HG03571 (cell line): ENCODE data around the gene FOXP1.

Experiments used
- ATAC-seq: cut with Tn5 transposase; IDR thresholded peaks from one replicate; pipeline ENCODE4 v1.9.1; 2021; ENCODE audit not compliant: unreplicated experiment

The FOXP1 gene

DNA sequence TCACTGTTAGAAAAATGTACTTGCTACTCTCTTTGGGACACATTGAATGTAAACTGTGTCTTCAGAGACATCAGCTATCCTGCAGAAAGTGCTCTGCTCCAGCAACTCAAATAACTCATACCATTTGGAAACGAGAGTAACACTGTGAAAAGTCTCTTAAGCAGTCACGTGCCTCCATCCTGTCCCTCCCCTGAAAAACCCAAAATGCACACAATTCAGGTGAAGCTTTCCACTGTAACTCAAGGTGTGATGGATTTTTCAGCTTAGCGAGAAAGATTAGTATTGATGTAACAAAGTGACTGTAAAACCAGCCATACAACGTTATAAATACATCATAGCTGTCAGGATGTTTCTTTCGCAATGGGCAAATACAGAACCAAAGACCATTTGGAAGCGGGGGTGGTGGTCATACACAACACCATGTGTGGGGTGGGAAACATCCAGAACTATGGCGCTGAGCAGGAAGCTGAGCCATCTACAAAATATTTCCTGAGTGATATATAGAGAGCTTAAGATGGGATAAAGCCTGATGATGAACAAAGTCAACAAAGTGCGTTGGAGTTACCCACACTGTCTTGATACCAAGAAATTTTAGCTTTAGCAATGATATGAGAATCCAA lies 332.3 kb downstream of the FOXP1 start:
- no peak for ATAC-seq

DNA sequence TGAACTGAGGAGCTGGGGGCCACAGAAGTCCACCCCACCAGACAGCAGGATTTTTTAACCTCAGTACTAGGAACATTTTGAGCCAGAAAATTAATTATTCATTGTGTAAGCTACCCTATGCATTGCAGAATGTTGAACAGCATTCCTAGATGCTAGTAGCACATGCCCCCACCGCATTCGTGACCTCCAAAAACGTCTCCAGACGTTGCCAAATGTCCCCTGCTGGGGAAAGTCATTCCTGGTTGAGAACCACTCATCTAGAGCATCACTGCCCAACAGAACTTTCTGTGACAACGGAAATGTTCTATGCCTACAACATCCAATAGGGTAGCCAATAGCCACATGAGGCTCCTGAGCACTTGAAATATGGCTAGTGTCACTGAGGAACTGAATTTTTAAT lies 333.5 kb downstream of the FOXP1 start:
- no peak for ATAC-seq

DNA sequence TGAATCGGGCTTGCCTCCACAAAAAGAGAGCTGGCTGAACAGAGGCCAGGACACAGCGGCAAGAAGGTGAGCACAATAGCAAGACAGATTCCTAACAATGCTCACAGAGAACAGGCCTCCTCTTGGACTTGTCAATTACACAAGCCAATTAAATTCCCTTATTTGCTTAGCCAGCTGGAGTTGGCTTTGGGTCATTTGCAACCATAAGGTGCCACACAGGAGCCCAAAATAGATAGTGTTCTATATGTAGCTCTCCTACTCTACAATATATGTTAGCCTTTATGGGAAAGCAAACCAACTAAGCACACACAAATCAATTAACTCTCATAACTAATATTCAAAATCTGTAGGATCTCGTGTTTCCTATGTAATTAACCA lies 335.6 kb downstream of the FOXP1 start:
- ATAC-seq: no peak

DNA sequence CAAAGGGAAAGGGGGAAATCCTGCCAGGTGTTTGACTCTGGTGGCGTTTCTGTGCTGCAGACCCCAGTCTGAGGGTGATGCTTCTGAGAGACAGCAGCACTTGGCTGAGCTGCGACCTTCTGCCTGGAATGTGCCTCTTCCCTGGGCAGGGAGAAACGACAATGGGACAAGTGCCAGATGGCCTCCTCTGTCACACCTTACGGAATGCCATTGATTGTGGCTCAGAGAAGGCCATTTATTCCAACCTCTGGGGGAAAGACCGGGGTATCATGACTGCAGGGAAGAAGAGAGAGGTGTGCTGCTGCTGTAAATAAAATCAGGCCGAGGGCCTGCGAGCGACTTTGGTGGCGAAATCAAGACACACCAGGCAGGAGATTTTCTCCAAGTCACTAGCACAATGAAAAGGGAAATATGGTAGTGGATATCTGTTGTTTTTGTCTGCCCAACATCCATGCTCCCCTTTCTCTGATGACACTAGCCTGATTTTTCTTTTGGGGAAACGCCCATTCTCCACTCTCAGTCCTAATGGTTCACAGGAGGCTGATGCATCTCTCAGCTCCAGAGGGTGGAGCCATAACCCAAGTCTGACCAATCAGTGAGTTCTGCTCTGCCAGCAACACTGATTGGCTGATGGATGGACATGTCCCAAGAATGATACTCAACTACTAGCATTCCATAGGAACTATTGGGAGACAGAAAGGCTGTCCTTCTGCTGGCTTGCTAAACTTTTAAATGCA lies 336.1 kb downstream of the FOXP1 start:
- ATAC-seq: no peak

DNA sequence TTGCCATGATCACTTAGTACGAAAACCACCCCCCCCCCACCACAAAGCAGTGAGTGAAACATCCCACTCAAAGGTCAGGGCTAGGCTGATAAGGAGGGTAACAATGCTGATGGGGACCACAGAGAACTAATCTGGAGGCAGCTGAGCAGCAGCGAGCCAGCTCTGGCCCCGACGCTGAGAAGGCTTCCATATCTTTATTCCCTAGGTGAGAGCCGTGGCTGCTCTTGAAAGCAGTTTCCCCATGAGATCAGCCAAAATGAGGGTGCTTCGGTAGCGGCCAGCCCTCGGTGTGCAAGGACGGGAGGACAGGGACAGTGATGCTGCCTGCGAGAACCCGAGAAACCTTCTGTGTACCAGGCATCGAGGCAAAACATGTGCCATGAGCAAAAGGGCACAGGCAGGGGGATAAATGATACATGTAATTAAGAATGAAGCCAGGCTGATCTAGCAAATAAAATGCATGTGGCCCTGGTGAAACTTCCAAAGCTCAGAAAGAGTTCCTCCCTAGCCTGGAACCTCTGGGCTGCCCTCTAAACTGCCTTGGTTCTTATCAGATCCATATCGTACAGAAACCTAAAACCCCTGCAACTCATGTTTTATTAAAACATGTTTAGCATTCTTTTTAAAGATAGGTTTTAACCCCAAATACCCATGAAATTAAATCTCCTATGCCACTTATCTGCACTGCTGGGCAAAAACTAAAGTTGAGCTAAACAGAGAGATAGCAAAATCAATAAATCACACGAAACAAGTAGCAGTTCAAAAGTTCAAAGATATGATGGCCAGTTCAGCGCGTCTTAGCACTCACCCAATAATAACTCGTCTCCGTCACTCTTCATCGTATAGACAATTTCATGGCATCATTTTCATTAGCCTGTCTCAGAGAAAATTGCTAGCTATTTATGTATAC lies 337.3 kb downstream of the FOXP1 start:
- ATAC-seq: no peak

DNA sequence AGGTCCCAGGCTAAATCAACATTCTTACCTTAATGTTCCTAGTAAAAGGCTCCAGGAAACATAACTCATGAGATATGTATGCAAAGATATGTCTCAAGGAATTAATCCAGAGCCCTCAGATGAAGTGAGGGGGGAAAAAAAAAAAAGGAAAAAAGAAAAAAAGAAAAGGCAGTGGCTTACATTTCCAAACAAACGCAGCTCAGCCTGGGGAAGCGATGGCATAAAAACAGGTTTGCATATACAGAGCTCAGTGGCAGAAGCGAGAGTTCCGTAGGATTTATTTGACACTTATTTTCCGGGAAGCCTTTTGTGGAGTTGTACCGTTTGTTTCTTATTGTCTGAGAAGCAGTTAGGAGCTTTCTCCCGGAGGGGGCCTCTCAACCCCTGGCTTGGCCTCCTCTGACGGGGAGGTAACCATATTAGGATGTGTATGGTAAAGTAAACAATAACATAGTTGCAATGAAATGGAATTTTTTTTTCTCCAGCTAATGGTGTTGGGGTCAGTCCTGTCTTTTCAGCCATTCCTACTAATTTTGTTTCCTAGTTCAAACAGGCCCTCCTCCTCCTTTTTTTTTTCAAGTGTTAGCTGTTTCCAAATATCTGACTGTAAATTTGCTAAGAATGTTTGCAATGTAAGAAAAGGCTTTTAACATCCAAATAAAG lies 338.6 kb downstream of the FOXP1 start:
- ATAC-seq: no peak

GRCh38 chr3:71244153-71244825 lies 339.2 kb downstream of the FOXP1 start:
- ATAC-seq: no peak

- no peak for ATAC-seq
These were observed 340.3 kb downstream of the FOXP1 start for GRCh38 chr3:71243229-71243628.

DNA sequence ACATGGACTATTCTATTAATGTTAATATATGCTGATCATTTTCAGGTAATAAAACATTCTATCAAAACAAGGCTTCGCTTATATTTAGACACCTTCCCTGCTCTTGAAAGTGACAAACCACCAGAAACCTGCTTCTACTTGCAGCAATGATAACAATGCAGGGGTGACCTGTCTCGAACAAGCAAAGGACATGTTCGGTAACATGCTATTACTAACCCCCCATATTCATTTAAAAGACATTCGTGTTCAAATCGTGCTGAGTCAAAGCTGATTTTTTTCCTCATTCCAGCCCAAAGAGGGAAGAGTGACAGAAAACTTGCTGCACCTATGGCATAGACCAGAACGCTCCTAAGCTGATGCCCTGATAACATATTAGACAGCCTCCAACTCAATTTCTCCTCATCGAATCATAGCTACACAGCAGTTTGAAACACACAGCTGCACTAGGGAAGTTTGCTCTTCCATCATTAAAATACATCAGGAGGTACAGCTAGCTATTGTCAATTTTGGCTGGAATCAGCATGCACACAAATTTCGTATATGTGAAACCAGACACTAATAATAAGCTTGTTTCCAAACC lies 341.5 kb downstream of the FOXP1 start:
- no peak for ATAC-seq

DNA sequence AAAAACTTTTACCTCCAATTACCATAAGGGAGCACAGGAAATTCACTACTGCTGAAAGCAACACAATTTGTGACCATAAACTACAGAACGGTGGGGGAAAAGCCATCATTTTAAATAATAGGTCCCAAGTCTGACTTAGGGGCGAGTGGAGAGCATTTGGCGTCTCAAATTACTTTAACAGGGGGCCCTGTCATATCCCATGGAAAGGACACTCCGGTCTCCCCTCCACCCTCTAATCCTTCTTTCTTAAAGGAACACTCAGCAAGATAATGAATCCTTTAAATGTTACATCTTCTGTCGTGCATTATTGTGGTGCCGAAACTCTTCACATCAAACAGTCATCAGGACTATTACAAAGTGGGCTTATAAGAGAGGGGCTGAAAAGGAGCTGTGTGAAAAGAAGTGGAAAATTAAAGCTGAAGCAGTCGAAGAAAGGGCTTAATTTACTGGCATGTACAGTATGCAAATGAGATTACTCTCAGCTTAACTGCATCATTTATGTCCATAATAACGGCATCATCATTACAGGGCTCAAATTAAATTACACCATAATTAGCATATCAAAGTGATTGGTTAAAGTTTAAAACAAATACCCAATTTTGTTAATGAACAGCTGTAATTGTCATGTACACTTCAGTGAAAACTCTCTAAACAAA lies 342.2 kb downstream of the FOXP1 start:
- no peak for ATAC-seq

GRCh38 chr3:71240034-71240433 lies 343.5 kb downstream of the FOXP1 start:
- no peak for ATAC-seq

DNA sequence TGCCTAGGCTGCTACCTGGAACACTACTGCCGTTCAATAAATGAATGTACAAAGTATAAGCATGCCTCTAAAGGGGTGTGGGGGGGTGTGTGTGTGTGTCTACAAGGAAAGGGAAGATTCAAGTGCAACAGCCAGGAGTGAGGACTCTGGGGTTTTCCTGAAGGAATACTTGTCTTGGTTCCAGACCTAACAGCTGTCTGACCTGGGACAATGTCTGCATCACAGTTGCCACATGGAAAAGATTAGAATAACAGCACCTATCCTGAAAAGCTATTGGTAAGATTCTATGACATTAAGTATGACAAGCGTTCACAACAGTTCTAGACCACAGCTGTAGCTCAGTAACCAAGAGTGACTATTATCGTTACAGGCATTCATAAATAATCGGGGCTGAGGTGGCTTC lies 345.2 kb downstream of the FOXP1 start:
- no peak for ATAC-seq

DNA sequence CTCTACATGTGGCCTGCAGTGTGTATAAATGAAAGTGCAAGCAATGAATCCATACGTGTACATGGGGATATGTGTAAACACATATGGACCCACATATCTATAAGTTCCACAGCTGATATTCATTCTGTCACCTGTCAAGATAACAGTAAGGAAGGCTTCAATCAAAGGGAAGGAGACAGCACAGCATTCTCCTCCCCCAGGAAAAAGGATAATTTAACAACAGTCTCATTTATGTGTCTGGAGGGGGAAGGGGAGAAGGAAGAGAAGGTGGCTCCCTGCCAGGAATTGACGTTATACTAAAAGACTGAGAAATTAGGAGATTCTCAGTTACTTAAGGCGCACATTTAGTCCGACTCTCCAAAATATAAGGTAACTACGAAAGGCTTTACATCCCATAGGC lies 345.9 kb downstream of the FOXP1 start:
- ATAC-seq: no peak

DNA sequence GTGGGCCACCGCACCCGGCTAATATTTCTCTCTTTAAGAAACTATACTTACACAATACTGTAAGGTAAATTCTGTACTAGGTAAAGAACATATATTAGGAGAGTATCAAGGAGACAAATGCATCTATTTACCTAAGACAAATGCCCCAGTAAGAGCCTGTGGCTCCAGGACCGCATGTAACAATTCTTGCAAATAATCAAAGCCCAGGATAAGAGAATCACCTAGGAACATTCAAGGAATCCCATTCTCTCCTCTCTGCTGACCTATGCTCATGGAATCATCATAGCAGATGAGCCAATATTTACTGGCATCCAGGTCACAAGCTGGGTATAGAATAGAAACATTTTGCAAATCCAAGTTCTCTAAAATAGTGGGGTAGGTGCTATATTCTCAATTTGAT lies 347.7 kb downstream of the FOXP1 start:
- no peak for ATAC-seq

DNA sequence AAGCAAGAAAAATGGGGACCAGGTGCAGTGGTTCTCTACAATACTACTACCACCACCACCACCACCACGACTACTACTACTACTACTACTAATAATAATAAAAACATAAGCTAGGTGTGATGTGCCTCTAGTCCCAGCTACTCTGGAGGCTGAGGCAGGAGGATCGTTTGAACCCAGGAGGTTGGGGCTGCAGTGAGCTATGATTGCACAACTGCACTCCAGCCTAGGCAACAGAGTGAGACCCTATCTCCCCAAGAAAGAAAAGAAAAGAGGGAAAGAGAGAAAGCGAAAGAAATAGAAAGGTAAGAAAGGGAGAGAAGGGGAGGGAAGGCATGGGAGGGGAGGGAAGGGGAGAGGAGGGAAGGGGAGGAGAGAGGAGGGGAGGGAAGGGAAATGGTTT lies 350.6 kb downstream of the FOXP1 start:
- ATAC-seq: no peak

DNA sequence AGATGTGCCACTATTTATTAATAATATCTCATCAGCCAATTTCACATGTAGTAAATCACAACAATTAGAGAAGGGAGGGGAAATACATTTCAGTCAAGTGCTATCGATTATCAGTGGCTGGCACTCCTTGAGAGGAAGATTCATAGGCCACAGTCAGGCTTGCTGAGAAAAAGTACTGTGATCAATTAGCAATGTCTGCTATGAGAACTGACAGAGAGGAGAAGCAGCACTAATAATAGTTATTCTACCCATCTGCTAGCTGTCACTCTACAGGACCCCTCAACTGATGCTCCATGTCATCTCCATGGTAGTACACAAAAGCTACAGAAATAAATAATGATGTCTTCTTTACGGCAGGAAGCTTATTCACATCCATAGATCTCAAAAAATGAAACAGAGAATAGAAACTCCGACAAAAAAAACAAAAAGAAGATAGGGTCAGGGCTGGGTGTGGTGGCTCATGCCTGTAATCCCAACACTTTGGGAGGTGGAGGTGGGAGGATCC lies 351.3 kb downstream of the FOXP1 start:
- ATAC-seq: no peak

DNA sequence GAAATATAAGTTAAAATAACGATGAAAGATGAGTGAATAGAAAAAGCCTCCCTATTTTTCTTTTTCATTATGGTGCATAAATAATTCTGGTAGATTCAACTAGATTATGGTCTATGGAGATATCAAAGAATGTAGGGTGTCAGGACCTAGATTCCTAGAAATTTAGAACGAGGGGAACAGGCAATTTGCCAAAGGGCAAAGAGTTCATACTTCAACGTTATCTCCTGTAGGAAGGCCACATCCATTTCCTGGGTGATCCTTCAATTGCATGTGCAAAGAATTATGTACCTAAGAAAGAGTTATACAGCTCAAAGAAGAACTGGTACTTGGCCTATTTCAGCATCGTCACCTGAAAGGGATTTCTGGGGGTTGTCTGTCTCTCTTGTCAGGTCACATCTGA lies 351.8 kb downstream of the FOXP1 start:
- no peak for ATAC-seq

- no peak for ATAC-seq
These were observed 353.4 kb downstream of the FOXP1 start for GRCh38 chr3:71229905-71230657.
